Esophagus muscularis mucosa (tissue), 4 donors: ENCODE measurements around the gene ADAM23.

ENCODE experiments used
- EP300 ChIP-seq: sonication (generic); formaldehyde crosslinking; IDR thresholded peaks from one replicate; pipeline ENCODE4 v1.6.1; 2017; ENCODE audit warnings: antibody characterized with exemption
- POLR2A ChIP-seq: fragments of 450-650 bp; IDR thresholded peaks from one replicate; pipeline ENCODE4 v1.6.1; 2017; ENCODE audit warnings: antibody characterized with exemption, moderate library complexity, mild to moderate bottlenecking, low read depth
- TF ChIP-seq, protein P1 (sequence below), 3 experiments: fragments of 200-600 bp in 2 of 3; fragments of 450-650 bp in 1 of 3; sonication (generic) in 2 of 3; IDR thresholded peaks; one replicate each; pipeline ENCODE4 v1.5.1; 2017 to 2019; ENCODE audit warnings: antibody characterized with exemption in 3 of 3, mild to moderate bottlenecking in 2 of 3, moderate library complexity in 1 of 3

DNA sequence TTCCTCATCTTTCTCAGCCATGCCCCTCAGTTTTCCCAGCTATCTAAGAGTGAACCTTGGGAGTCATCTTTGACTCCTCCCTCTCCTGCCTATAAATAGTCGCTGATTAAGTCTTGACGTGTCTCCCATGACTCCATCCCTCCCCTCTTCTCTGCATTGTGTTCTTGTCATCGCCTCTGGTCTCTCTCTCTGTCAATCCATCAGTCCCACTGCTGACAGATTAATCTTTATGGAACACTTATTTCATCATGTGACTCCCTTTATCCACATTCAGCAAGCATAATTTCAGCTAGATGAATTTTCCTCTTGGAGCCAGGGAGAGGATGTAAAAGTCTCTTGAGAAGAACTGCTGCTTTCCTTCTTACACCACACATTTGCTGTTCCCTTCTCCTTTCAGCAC lies 9.4 kb downstream of the ADAM23 start:
- TF ChIP-seq, protein P1, sequence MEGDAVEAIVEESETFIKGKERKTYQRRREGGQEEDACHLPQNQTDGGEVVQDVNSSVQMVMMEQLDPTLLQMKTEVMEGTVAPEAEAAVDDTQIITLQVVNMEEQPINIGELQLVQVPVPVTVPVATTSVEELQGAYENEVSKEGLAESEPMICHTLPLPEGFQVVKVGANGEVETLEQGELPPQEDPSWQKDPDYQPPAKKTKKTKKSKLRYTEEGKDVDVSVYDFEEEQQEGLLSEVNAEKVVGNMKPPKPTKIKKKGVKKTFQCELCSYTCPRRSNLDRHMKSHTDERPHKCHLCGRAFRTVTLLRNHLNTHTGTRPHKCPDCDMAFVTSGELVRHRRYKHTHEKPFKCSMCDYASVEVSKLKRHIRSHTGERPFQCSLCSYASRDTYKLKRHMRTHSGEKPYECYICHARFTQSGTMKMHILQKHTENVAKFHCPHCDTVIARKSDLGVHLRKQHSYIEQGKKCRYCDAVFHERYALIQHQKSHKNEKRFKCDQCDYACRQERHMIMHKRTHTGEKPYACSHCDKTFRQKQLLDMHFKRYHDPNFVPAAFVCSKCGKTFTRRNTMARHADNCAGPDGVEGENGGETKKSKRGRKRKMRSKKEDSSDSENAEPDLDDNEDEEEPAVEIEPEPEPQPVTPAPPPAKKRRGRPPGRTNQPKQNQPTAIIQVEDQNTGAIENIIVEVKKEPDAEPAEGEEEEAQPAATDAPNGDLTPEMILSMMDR (IDR thresholded peaks at IDR 0.05) = no peak
- TF ChIP-seq EP300 = no peak
- no peak for TF ChIP-seq POLR2A
